Posterior vena cava (tissue), 2 donors: ENCODE measurements around the gene DOCK4. TPM values are rescaled to one million over a fixed set of nuclear protein-coding genes. Genes with fewer than 3 reads are reported as not detected.

Experiments
- DNase-seq: peaks from one replicate; pipeline ENCODE4 v3.0.0-alpha.2; 2020; ENCODE audit warnings: low spot score
- intact Hi-C, 2 donors: fragments of 100-400 bp; cut with DNase I; formaldehyde crosslinking; loops; one replicate each; pipeline versions ENCODE4 v1.14.1 to v1.14.2; 2022 to 2023
- total RNA-seq, 2 donors: library from RNA; stranded (reverse); fragmentation: NEBNext Ultra II Directional; extraction: Animal tissue kit (Norgen Biotek cat#: 25700); gene quantifications; one replicate each; pipeline ENCODE4 v1.2.1, GENCODE V29; 2021
- donor health status: DM: yes; HTN: yes; CAD: no.
- donor health status: DM: yes; HTN: yes; CAD: no.

DOCK4 gene
- total RNA-seq, 2 donors from 2014 or later = 26.1 TPM

DNA sequence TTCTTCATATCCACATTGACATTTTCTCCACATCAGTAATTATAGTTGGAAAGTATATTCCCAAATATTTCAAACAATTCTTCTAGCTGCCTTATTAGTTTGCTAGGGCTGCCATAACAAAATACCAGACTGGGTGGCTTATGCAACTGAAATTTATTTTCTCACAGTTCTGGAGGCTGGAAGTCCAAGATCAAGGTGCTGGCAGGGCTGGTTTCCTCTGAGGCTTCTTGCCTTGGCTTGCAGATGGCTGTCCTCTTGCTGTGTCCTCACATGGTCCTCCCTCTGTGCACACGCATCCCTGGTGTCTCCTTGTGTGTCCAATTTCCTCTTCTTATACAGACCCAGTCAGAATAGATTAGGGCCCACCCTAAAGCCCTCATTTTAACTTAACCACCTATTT is 34.5 kb downstream of the DOCK4 start:
- no peak for DNase-seq
- intact Hi-C loops = no loop called here

DNA sequence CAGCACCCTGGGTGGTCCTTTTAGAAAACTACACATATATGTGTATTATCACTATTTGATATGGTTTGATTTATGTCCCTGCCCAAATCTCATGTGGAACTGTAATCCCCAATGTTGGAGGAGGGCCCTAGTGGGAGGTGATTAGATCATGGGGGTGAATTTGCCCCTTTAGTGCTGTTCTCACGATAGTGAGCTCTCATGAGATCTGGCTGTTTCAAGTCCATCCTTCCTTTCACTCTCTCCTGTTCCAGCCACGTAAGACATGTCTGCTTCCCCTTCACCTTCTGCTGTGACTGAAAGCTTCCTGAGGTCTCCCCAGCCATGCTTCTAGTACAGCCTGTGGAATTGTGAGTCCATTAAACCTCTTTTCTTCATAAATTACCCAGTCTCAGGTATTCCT is 37.3 kb downstream of the DOCK4 start:
- intact Hi-C loops = no loop called here
- DNase-seq = no peak

DNA sequence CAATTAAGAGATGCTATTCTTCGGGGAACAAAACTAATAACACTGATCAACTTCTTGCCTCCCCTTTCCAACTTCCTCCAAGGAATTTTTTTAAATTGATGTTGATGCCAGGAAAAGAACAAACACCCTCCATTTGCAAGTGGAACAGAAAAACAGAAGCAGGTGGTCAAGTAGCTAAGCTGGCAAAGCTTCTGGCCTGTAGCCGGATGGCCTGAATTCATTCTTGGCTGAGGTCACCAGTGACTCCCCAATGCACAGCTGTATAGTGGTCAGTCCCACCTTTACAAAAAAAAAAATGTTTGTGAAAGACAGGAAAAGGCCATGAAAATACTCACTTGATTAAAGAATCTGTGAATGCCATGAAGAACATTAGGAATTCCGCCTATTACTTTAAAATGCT is 39.1 kb downstream of the DOCK4 start:
- intact Hi-C loops = no loop called here
- no peak for DNase-seq

DNA sequence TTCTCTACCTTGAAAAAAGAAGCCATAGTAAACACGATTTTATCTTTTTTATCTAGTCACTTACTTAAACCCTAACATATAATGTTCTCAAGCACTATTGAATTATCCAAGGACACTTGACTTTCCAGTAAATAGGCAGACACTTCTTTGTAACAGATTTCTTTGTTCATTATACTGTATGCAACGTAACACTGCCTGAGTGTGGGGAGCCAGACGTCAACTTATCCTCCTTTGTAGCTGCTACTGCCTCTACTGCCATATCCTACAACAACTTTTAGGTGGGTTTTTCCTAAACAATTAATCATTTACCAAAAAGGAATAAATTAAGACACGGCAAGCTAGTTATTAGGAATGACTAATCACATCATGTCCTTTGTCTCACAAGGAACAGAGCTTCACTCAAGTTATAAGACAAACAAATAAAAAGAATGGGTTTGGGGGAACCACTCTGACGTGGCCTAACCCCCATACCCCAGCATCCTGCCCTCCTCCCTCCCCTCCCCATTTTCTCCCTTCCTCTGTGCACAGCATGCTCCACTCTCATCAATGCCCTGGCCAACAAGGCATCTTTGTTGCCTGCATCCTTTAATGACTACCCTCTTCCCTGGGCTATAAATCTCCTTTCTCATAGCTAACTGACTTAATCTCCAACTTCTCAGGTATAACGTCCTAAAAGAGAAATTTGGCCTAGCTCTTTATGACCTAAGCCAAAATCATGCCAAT is 43.3 kb downstream of the DOCK4 start:
- no peak for DNase-seq
- intact Hi-C loops = no loop called here

DNA sequence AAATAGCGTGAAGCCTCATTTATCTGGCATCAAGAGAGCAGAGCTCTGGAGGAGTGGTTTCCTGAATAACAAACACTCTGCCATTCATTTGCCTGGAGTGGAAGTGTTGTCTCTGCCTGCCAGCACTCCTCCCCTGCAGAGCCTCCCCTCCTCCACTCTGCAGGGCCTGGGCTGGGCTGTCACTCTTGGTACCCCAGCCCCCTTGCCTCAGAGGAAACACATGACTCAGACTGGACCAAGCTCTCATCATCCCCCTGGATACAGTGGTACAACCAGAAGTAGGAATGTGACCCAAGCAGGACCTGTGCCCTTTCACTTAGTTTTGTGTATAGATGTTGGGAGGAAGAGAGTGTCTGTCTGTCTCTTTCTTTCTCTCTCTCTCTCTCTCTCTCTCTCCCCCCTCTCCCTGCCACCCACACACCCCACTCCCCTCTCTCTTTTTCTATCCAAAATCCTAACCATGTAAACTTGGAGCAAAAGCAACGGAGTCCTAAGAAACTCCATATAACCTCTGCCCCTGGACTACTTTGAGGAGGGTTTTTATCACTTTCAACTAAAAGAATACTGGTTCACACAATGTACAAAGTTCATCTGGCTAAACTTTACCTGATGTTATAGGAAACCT is 43.9 kb downstream of the DOCK4 start:
- intact Hi-C loops = no loop called here
- DNase-seq = no peak

DNA sequence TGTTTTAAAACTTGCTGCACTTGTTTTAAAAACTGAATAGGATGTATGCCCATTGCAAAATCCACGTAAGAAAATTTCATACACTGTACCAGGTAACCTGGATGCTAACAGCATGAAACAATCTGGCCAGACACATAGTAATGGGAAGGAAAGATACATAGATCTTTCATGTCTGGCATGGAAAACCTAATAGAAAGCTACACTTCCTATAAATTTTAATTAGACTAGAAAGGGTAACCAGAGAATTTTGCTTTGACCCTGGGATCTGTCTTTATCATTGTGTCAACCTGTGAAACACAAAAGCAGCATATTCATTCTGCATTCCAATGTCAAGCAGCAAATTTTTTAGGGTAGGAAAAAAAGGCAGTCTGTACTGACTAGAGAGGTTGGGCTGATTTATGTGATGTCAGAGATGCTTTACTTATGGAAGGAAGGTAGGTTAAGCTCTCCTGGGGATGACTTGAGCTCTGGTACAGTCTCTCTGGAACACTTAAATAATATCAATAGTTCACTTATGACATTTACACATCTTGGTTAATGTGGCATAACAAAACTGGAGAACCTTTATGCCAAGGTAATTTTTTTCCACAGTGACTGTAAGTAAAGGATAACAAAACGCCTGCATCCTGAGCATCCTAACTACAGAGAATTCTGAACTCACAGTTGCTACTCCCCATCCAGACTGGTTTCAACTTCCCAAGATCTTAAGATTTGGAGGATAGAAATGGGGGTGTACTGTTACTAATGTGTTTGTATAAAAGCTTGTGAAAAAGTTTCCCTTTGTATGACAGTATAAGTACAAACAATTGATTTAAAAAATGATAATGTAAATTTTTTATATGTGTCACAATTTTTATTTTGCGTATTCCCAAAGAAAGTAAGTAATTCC is 44.7 kb downstream of the DOCK4 start:
- intact Hi-C loops = no loop called here
- DNase-seq = no peak

DNA sequence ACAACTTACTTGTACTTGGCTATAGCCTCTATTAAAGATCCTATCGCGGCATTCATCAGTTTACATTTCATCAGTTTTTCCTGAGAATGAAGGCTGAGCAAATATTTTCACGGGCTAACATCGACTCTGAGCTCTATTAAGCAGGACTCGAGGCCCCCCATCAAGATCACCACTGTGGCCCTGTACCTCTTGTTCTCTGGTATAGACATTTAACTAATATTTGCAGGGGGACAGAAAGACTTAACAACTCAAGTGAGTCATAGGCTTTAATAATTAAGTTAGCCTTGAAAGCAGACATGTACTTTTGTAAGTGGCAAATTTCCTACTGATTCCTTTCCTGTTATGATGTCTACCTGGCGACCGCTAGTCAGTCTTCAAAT is 45.4 kb downstream of the DOCK4 start:
- no peak for DNase-seq
- intact Hi-C loops = no loop called here

DNA sequence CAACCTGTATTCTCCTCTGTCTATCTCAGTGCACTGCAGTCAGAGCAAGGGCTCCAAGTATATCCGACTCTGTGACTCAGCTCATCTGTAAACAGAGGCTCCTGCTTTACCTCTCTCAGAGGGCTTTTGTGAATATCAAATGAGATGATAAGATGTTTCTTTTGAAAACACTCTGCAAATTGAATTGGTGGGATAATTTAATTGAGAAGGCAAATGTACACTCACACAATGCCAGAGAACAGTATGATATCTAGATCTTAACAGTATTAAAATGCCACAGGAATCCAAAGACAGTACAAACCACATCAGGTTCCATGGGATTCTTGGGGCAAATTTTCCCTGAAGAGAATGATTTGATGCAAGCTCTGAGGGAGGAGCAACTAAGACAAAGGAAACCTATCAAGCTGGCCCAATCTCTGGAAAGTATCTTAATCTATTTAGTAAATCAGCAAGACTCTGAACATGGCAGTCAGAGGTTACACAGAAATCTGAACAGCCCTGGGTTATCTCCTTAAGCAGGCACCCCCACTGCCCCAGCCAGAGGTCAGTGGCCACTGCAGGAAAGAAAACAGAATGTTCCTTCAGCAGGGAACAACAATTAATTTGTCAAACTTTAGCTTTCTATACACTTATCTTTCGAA is 45.9 kb downstream of the DOCK4 start:
- no peak for DNase-seq
- intact Hi-C loops = no loop called here

DNA sequence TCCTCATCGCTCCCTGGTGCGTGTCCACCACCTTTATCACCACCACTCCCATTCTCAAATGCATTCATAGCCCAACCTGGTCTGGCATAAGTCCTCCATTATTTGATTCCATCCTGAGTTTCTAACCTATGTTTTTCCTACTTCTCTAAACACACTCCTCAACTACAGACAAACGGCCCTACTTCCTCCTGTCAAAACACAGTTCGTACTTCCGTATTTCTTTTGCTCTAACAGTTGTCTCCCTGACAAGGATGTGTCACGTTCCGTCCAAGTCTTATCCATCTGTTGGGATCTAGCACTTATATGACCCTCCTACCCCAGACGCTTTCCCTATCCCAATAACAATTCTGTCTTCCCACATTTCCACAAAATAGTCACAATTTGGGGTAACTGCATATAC is 46.8 kb downstream of the DOCK4 start:
- intact Hi-C loops = no loop called here
- DNase-seq = no peak

DNA sequence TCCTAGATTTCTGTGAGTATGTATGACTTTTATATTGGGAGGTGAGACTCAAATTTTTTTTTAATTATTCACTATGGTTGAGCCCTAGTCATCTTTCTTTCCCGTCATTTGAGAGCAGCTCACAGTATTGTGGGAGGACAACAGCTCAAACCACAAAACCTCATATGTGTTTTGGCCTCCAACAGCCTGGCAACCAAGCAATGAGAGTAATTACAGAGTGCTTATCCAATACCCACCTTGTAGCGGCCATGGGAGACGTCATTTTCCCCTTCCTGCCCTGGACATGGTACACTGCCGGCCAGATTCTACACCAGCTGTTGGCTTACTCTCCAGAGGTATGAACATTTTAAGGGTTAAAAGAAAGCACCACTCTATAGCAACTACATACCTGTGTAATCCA is 49.1 kb downstream of the DOCK4 start:
- intact Hi-C loops = no loop called here

DNA sequence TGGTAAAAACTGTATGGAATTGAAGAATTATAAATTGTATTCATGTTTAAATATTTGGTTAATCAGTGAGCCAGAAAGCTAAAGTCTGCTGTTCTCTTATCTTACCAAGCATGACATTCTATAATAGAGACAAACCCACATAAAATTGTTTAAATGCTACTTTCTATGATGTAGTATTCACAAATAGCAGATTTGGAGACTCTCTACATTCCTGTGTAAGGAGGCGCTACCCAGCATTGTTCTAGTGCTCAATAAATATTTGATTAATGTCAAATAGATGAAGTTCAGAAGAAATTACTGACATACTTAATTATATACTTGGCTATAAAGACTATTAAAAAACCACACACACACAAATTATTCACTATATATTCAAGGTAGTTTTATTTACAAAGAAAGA is 49.8 kb downstream of the DOCK4 start:
- DNase-seq = no peak
- intact Hi-C loops = no loop called here

More for the DNA sequence above, 49.1 kb downstream of the DOCK4 start:
- no peak for DNase-seq

DNA sequence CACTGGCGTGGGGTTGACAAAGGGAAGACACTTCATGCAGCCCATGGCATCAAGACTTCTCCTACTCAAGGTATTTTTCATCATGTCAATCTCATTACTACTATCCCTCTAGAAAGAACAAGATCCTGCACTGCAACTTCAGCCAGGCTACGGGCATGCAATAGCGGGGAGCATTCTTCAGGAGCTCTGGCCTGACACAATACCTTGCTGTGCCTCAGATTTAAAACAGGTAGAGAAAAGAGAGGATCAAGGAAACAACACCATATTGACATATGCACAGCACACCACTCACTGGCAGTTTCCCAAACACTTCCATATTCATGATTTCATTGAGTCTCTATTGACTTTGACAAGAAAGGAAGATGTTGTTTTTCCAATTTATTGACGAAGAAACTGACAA is 51.5 kb downstream of the DOCK4 start:
- intact Hi-C loops = no loop called here
- DNase-seq = no peak

DNA sequence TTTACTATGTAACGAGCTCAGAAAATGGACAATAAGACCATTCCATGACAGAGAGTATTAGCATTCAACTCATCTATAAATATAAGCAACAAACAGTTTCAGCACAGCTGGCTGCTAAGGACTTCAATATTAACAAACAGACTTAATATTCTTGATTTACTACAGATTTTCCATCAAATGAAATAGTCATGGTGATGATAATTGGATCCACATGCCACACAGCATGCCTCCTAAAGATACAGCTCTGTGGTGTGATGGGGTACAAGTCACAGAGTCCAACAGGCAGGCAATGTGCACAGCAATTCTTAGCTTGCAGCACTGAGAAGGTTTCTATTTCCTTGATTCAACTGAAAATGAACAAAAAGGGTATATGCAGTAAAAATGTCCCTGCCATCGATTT is 54.0 kb downstream of the DOCK4 start:
- intact Hi-C loops = no loop called here
- DNase-seq = no peak

DNA sequence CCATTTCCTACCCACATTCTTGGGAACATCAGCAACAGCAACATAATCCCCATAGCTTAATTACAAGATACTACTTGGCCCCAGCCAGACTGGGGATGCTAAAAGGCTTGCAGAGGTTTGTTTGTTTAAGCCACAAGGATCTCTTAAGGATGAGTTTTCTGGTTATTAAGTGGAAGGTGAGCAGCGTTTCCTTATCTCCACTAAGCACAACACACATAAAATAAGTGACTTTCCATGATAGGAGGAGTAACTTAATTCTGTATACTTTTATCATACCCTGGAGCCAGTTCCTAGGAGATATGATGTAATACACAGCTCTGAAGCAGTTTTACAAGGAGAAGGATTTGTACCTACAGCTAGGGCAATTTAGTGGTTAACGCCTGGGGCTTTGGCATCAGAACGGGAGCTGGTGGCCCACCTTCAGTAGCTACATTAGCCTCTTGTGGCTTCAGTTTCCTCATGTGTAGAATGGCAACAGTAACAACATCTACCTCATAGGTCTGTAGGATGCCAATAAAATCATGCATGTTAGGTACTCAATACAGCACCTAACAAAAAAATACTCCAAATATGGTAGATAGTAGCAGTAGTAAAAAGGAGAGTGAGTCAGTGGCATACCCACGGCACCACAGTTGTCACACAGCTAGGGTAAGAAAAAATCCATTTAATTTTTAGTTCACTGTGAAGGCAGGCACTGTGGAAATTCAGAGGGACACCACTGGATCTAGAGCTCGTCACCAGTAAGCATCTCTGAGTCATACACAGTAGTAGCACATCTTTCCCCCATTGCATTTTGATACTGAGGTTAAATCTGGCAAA is 55.2 kb downstream of the DOCK4 start:
- DNase-seq = no peak
- intact Hi-C loops = no loop called here

DNA sequence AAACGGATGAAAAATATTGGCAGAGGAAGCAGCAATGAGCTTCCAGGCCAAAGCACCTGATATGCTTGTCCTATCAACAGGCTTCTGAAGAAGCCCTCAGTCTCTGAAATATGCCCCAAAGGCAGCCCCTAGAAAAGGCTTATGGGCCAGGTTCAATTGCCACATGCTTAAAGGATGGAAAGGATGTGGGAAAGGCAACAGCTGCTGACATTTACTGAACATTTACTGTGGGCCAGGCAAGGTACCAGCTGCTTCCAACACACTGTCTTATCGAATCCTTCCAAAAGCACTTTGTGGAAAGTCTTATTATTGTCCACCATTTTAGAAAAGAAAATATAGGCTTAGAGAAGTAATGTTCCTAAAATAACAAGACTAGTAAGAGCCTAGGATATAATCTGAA is 56.5 kb downstream of the DOCK4 start:
- intact Hi-C loops = no loop called here
- DNase-seq = no peak

DNA sequence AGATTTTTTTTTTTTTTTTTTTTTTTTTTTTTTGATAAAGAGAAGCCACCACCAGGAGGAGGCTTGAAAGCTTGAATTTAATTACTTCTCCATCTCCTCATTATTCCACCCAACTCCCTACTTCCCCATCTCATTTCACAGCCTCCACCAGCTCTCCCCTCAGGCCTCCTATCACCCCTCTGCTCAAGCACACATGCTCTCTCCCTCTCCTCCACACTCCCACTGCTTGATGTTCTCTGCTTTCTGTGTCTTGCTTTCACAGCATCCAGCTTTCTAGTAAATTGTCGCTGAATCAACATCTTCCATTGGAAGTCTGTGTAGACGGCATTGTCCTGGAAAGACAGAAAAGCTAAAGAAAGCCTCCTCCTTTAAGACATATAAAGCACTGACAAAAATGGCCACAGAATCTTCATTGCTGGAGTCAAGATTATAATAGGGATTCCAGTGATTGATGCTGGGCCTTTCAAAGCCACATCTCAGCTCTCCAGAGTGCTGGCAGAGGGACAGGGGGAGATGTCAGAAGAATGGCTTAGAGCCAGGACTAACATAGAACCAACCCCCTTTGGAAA is 58.3 kb downstream of the DOCK4 start:
- intact Hi-C loops = no loop called here
- DNase-seq = no peak

DNA sequence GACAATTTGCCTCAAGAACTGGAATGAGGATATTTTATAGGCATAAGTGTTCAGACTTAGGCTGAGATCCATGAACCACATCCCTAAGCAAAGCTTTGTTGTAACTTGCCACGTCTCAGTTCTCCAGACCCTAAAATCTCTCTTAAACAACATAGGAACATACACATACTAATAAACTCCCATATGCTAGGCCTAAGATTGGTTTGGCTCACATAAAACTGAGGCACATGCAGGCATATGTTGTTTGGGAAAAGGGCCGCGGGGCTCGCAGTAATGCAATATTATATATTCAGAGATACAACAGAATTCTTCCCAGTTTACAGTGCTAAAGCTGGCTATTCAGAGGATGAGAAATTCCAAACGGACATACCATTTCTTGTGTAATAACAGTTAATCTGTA is 61.0 kb downstream of the DOCK4 start:
- intact Hi-C loops = no loop called here
- DNase-seq = no peak

DNA sequence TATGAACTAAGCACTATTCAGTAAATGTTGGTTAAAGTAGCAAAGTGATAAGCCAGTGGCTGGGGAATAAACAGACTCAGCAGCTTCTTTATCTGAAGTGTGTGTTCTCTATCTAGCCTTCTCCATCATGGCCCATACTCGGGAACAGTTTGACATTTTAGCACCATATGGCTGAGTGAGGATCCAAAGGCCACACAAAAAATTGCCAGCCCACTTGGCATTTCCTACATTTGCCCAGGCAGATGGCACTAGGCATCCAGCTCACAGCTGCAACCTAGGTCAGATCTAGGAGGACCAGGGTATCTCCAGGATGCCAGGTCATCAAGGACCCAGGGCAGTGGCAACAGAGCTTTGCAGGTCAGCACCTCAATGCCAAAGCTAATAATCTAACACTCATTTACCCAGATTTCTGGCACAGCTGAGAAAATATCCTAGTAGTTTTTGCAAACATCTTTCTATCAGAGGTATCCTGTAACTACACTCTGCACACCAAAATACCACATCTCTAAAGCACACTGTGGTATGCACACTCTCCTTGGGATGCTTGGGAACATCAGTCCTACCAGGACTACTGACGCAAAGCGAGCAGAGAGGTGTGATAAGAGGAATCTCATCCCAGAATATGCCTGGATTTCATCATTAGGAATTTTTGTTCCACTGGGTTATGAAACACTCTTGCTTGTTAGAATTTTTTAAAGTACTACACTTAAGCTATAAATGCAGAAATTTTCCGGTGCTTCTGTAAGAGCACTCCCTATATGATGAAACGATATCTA is 61.7 kb downstream of the DOCK4 start:
- intact Hi-C loops = no loop called here
- no peak for DNase-seq
